ENCODE results near the gene PRR13. TPM values are rescaled to one million over a fixed set of nuclear protein-coding genes. Genes with fewer than 3 reads are reported as not detected.

PRR13 gene
- total and polyA plus RNA-seq, 2 donors from 2014 or later = 226 to 889 TPM

- no peak for FAIRE-seq
- no peak for TF ChIP-seq CTCF (IDR thresholded peaks at IDR 0.05; ENCODE audit: borderline replicate concordance, extremely low read depth, insufficient read depth)
- no peak overlapping the region for H3K27ac ChIP-seq (ENCODE audit: low read depth in 2 of 2, low read length in 2 of 2)
Measured at GRCh38 chr12:53484686-53485575, 43.4 kb downstream of the PRR13 start.

GRCh38 chr12:53485955-53486735 is 44.6 kb downstream of the PRR13 start:
- H3K27me3 ChIP-seq (ENCODE audit: control insufficient read depth, insufficient read depth, low read length) = no peaks in the 10 kb centered on the region
- H3K4me3 ChIP-seq (ENCODE audit: low read length in 3 of 3) = no peak overlapping the region
- H3K36me3 ChIP-seq (ENCODE audit: control insufficient read depth in 2 of 3, insufficient read depth in 3 of 3, low read length in 3 of 3) = peaks cover 9 to 24% (median 24%) of the 10 kb centered on the region in 3 donors
- H3K27ac ChIP-seq (ENCODE audit: low read depth in 2 of 2, low read length in 2 of 2) = no peak overlapping the region
- no peak for FAIRE-seq
- intact Hi-C loops (cut with DNase I) = no loop called here
- no peak overlapping the region for H3K9ac ChIP-seq (ENCODE audit: low read length in 3 of 3)
- DNase-seq = peak in 1 of 5 donors; percentile 57
- H3K4me1 ChIP-seq (ENCODE audit: control insufficient read depth in 2 of 3, insufficient read depth in 2 of 3, low read depth in 1 of 3, low read length in 3 of 3) = peaks cover 0 to 3% (median 3%) of the 10 kb centered on the region in 3 donors
- no peak for TF ChIP-seq CTCF (IDR thresholded peaks at IDR 0.05; ENCODE audit: borderline replicate concordance, extremely low read depth, insufficient read depth)
- H3K9me3 ChIP-seq (ENCODE audit: control insufficient read depth in 2 of 3, insufficient read depth in 1 of 3, low read length in 3 of 3) = no peaks in the 10 kb centered on the region

More at GRCh38 chr12:53484686-53485575, 43.4 kb downstream of the PRR13 start:
- H3K4me3 ChIP-seq (ENCODE audit: low read length in 3 of 3) = no peak overlapping the region
- intact Hi-C loops (cut with DNase I) = no loop called here
- H3K4me1 ChIP-seq (ENCODE audit: control insufficient read depth in 2 of 3, insufficient read depth in 2 of 3, low read depth in 1 of 3, low read length in 3 of 3) = peaks cover 0 to 3% (median 3%) of the 10 kb centered on the region in 3 donors
- no peak for DNase-seq
- no peaks in the 10 kb centered on the region for H3K27me3 ChIP-seq (ENCODE audit: control insufficient read depth, insufficient read depth, low read length)
- no peak overlapping the region for H3K9ac ChIP-seq (ENCODE audit: low read length in 3 of 3)
- no peaks in the 10 kb centered on the region for H3K9me3 ChIP-seq (ENCODE audit: control insufficient read depth in 2 of 3, insufficient read depth in 1 of 3, low read length in 3 of 3)
- peaks cover 10 to 36% (median 28%) of the 10 kb centered on the region in 3 donors for H3K36me3 ChIP-seq (ENCODE audit: control insufficient read depth in 2 of 3, insufficient read depth in 3 of 3, low read length in 3 of 3)

GRCh38 chr12:53486736-53487487 is 45.4 kb downstream of the PRR13 start:
- no peak for TF ChIP-seq CTCF (IDR thresholded peaks at IDR 0.05; ENCODE audit: borderline replicate concordance, extremely low read depth, insufficient read depth)
- H3K9ac ChIP-seq (ENCODE audit: low read length in 3 of 3) = no peak overlapping the region
- H3K9me3 ChIP-seq (ENCODE audit: control insufficient read depth in 2 of 3, insufficient read depth in 1 of 3, low read length in 3 of 3) = no peaks in the 10 kb centered on the region
- no peaks in the 10 kb centered on the region for H3K27me3 ChIP-seq (ENCODE audit: control insufficient read depth, insufficient read depth, low read length)
- no peak for FAIRE-seq
- H3K36me3 ChIP-seq (ENCODE audit: control insufficient read depth in 2 of 3, insufficient read depth in 3 of 3, low read length in 3 of 3) = peaks cover 9 to 22% (median 17%) of the 10 kb centered on the region in 3 donors
- intact Hi-C loops (cut with DNase I) = no loop called here
- H3K4me3 ChIP-seq (ENCODE audit: low read length in 3 of 3) = no peak overlapping the region
- DNase-seq = peak in 1 of 5 donors; percentile 63
- peaks cover under 1 to 3% (median 3%) of the 10 kb centered on the region in 3 donors for H3K4me1 ChIP-seq (ENCODE audit: control insufficient read depth in 2 of 3, insufficient read depth in 2 of 3, low read depth in 1 of 3, low read length in 3 of 3)
- H3K27ac ChIP-seq (ENCODE audit: low read depth in 2 of 2, low read length in 2 of 2) = no peak overlapping the region

Measured in kidney (tissue), 14 donors.